ENCODE measurements around the gene ARHGAP24.

DNA sequence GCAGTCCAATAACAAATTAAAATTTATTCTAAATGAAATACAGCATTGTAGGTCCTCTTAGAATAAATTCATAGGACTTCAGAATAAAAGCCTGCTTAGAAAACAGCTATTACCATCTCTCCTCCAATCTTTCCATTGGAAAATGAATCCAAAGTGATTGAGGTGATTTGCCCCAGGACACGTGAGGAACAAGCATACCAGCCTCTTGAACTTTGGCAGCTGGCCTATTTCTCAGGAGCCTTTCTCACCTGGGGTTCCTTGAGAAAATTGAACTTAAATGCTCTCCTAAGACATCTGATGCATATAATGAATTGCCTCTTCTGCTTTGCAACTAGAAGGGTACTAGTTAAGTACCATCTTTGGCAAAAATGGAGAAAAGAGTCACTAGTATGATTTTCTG is 13.5 kb downstream of the ARHGAP24 start:
- TF ChIP-seq, protein P1, sequence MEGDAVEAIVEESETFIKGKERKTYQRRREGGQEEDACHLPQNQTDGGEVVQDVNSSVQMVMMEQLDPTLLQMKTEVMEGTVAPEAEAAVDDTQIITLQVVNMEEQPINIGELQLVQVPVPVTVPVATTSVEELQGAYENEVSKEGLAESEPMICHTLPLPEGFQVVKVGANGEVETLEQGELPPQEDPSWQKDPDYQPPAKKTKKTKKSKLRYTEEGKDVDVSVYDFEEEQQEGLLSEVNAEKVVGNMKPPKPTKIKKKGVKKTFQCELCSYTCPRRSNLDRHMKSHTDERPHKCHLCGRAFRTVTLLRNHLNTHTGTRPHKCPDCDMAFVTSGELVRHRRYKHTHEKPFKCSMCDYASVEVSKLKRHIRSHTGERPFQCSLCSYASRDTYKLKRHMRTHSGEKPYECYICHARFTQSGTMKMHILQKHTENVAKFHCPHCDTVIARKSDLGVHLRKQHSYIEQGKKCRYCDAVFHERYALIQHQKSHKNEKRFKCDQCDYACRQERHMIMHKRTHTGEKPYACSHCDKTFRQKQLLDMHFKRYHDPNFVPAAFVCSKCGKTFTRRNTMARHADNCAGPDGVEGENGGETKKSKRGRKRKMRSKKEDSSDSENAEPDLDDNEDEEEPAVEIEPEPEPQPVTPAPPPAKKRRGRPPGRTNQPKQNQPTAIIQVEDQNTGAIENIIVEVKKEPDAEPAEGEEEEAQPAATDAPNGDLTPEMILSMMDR (IDR thresholded peaks at IDR 0.05), result no peak
- TF ChIP-seq POLR2A (IDR thresholded peaks at IDR 0.05), result no peak
